Keratinocyte (primary cell): ENCODE results near the gene CHFR. TPM values are rescaled to one million over a fixed set of nuclear protein-coding genes. Genes with fewer than 3 reads are reported as not detected.
"Not testable (repeated sequence)": the region's sequence is repeated elsewhere in the genome, so short reads cannot be mapped to it uniquely, and the experiment has no call there.

Experiments
- DNase-seq: peaks from one replicate; pipeline ENCODE4 v3.0.0-alpha.2; 2011; ENCODE audit warnings: low read depth, missing footprints, low spot score
- FAIRE-seq: peaks from 2 replicates; lab custom pipeline; 2011; peaks lifted over from hg19 to GRCh38; lab: Jason Lieb, UNC
- H2AFZ ChIP-seq: 2 replicates; pipeline ENCODE4 v1.6.0; 2012; ENCODE audit warnings: low read length, control low read depth, inconsistent platforms; ENCODE audit not compliant: control insufficient read depth
- H3K27ac ChIP-seq: 2 replicates; pipeline ENCODE4 v1.5.1; 2011; ENCODE audit warnings: low read length; ENCODE audit not compliant: control insufficient read depth, insufficient read depth
- H3K27me3 ChIP-seq: 3 replicates; pipeline ENCODE4 v1.6.0; 2011; ENCODE audit warnings: low read length; ENCODE audit not compliant: control insufficient read depth, insufficient read depth; ENCODE audit errors: extremely low read depth
- H3K36me3 ChIP-seq, 2 experiments: 2 replicates in 1 of 2; 3 replicates in 1 of 2; pipeline ENCODE4 v1.5.1; 2011; ENCODE audit warnings: low read length in 2 of 2, mild to moderate bottlenecking in 1 of 2; ENCODE audit not compliant: control insufficient read depth in 2 of 2, insufficient read depth in 2 of 2; ENCODE audit errors: extremely low read depth in 1 of 2
- H3K4me1 ChIP-seq: 3 replicates; pipeline ENCODE4 v1.5.1; 2011; ENCODE audit warnings: low read length; ENCODE audit not compliant: control insufficient read depth, insufficient read depth; ENCODE audit errors: extremely low read depth
- H3K4me2 ChIP-seq: 3 replicates; pipeline ENCODE4 v1.6.0; 2011; ENCODE audit warnings: low read depth, low read length; ENCODE audit not compliant: control insufficient read depth, insufficient read depth; ENCODE audit errors: extremely low read depth
- H3K4me3 ChIP-seq, 3 experiments: fragments of 200-600 bp in 1 of 3; sonication (generic) in 1 of 3; 2 replicates in 2 of 3; 3 replicates in 1 of 3; pipeline ENCODE4 v1.5.1; 2011 to 2016; ENCODE audit warnings: low read length in 3 of 3, mild to moderate bottlenecking in 3 of 3, control low read depth in 2 of 3, inconsistent platforms in 1 of 3, low read depth in 1 of 3, mixed read lengths in 1 of 3, mixed run types in 1 of 3, moderate library complexity in 1 of 3; ENCODE audit not compliant: control insufficient read depth in 2 of 3, insufficient read depth in 2 of 3; ENCODE audit errors: extremely low read depth in 1 of 3
- H3K79me2 ChIP-seq: 2 replicates; pipeline ENCODE4 v1.6.0; 2012; ENCODE audit warnings: low read length; ENCODE audit not compliant: control insufficient read depth, insufficient read depth
- H3K9ac ChIP-seq: 3 replicates; pipeline ENCODE4 v1.6.0; 2011; ENCODE audit warnings: low read length; ENCODE audit not compliant: control insufficient read depth, insufficient read depth; ENCODE audit errors: extremely low read depth
- H3K9me1 ChIP-seq: 3 replicates; pipeline ENCODE4 v1.6.0; 2011; ENCODE audit warnings: low read length; ENCODE audit not compliant: control insufficient read depth, insufficient read depth; ENCODE audit errors: extremely low read depth
- H3K9me3 ChIP-seq: 2 replicates; pipeline ENCODE4 v1.5.1; 2012; ENCODE audit warnings: low read depth, low read length; ENCODE audit not compliant: control insufficient read depth
- H4K20me1 ChIP-seq: 3 replicates; pipeline ENCODE4 v1.6.0; 2011; ENCODE audit warnings: low read length; ENCODE audit not compliant: control insufficient read depth, insufficient read depth; ENCODE audit errors: extremely low read depth
- EZH2 ChIP-seq: IDR thresholded peaks from one replicate; pipeline ENCODE4 v1.6.1; 2012; ENCODE audit warnings: inconsistent platforms, mild to moderate bottlenecking, low read length, moderate library complexity
- dilution Hi-C: fragments of 300-500 bp; cut with MboI; formaldehyde crosslinking; loops from one replicate; pipeline ENCODE4 v1.7.0; 2020; ENCODE audit warnings: low sequenced_read_pairs; ENCODE audit not compliant: extremely low pct_ligation_motif_present
- polyA plus RNA-seq, 5 experiments: library from polyadenylated mRNA; depleted of rRNA in 3 of 5; stranded (reverse) in 3 of 5; stranded (forward) in 1 of 5; unstranded in 1 of 5; fragments of >200 nt; gene quantifications; 1 replicate in 1 of 5; 2 replicates in 3 of 5; 3 replicates in 1 of 5; pipeline versions ENCODE4 v1.2.1 to v1.2.3, GENCODE V29; 2011 to 2012; ENCODE audit warnings: missing spikeins in 2 of 5, low read depth in 1 of 5, low replicate concordance in 1 of 5
- TF ChIP-seq, protein P1 (sequence below), 3 experiments: IDR thresholded peaks in 1 of 3; conservative IDR thresholded peaks in 1 of 3; optimal IDR thresholded peaks in 1 of 3; 2 replicates in 2 of 3; 3 replicates in 1 of 3; pipeline versions ENCODE3 to v1.5.1; 2011; ENCODE audit warnings: low read length in 3 of 3, mild to moderate bottlenecking in 3 of 3, moderate library complexity in 2 of 3, control low read depth in 1 of 3, inconsistent platforms in 1 of 3; ENCODE audit not compliant: insufficient read depth in 2 of 3; ENCODE audit errors: extremely low read depth in 1 of 3

Gene CHFR
- polyA plus RNA-seq, 1 donor (not counting 4 experiments of a cell fraction or from before 2014, with no cell fraction given): 35.8 TPM

DNA sequence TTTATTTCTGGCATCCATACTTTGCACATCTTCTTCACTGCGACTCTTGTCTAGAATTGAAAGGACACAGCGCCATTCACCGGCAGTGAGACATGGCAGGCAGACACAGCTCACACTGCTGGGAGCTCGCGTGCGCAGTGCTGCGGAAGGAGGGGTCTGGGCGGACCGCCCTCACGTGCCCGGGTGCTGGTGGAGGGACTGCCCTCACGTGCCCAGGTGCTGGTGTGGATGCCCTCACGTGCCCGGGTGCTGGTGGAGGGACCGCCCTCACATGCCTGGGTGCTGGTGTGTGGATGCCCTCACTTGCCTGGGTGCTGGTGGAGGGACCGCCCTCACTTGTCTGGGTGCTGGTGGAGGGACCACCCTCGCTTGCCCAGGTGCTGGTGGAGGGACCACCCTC is 30.8 kb downstream of the CHFR start:
- Histone ChIP-seq H3K27me3 (no peaks in the 10 kb centered on the region), H3K4me1 (no peaks in the 10 kb centered on the region), H3K9me1 (no peaks in the 10 kb centered on the region), H3K9ac (no peak overlapping the region), H3K4me2 (no peak overlapping the region), H3K9me3 (no peaks in the 10 kb centered on the region), H4K20me1 (no peaks in the 10 kb centered on the region), H2AFZ (no peak overlapping the region), H3K27ac (no peak overlapping the region), H3K36me3 (peaks cover 36 to 46% of the 10 kb centered on the region in 2 experiments), H3K79me2 (no peaks in the 10 kb centered on the region), H3K4me3 (no peak overlapping the region)
- TF ChIP-seq EZH2: no peak
- TF ChIP-seq, protein P1, sequence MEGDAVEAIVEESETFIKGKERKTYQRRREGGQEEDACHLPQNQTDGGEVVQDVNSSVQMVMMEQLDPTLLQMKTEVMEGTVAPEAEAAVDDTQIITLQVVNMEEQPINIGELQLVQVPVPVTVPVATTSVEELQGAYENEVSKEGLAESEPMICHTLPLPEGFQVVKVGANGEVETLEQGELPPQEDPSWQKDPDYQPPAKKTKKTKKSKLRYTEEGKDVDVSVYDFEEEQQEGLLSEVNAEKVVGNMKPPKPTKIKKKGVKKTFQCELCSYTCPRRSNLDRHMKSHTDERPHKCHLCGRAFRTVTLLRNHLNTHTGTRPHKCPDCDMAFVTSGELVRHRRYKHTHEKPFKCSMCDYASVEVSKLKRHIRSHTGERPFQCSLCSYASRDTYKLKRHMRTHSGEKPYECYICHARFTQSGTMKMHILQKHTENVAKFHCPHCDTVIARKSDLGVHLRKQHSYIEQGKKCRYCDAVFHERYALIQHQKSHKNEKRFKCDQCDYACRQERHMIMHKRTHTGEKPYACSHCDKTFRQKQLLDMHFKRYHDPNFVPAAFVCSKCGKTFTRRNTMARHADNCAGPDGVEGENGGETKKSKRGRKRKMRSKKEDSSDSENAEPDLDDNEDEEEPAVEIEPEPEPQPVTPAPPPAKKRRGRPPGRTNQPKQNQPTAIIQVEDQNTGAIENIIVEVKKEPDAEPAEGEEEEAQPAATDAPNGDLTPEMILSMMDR (optimal IDR thresholded peaks at IDR 0.05 in 1 of 3, IDR thresholded peaks at IDR 0.05 in 1 of 3, conservative IDR thresholded peaks at IDR 0.05 in 1 of 3; ENCODE audit: extremely low read depth in 1 of 3, insufficient read depth in 2 of 3, low read length in 3 of 3): no peak
- dilution Hi-C loops: no loop called here
- FAIRE-seq (no peak), DNase-seq (no peak)

- H3K27me3 ChIP-seq, H3K9me3 ChIP-seq, H3K4me3 ChIP-seq, DNase-seq, H3K4me2 ChIP-seq, H3K27ac ChIP-seq, H3K79me2 ChIP-seq, dilution Hi-C loops, H3K4me1 ChIP-seq, H3K9me1 ChIP-seq, H4K20me1 ChIP-seq, H3K9ac ChIP-seq, FAIRE-seq, H2AFZ ChIP-seq: not testable (repeated sequence)
- peaks cover 36 to 51% of the 10 kb centered on the region in 2 experiments for H3K36me3 ChIP-seq
These were observed 32.2 kb downstream of the CHFR start for GRCh38 chr12:132855211-132855610.
